GM19193 (cell line): ENCODE data around the gene LIMS1.

ENCODE experiments used
- POLR2A ChIP-seq: IDR thresholded peaks from 4 replicates; pipeline ENCODE4 v1.6.1; 2011; ENCODE audit not compliant: insufficient read depth, insufficient read length; ENCODE audit errors: extremely low read depth

LIMS1 gene, protein sequence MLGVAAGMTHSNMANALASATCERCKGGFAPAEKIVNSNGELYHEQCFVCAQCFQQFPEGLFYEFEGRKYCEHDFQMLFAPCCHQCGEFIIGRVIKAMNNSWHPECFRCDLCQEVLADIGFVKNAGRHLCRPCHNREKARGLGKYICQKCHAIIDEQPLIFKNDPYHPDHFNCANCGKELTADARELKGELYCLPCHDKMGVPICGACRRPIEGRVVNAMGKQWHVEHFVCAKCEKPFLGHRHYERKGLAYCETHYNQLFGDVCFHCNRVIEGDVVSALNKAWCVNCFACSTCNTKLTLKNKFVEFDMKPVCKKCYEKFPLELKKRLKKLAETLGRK

DNA sequence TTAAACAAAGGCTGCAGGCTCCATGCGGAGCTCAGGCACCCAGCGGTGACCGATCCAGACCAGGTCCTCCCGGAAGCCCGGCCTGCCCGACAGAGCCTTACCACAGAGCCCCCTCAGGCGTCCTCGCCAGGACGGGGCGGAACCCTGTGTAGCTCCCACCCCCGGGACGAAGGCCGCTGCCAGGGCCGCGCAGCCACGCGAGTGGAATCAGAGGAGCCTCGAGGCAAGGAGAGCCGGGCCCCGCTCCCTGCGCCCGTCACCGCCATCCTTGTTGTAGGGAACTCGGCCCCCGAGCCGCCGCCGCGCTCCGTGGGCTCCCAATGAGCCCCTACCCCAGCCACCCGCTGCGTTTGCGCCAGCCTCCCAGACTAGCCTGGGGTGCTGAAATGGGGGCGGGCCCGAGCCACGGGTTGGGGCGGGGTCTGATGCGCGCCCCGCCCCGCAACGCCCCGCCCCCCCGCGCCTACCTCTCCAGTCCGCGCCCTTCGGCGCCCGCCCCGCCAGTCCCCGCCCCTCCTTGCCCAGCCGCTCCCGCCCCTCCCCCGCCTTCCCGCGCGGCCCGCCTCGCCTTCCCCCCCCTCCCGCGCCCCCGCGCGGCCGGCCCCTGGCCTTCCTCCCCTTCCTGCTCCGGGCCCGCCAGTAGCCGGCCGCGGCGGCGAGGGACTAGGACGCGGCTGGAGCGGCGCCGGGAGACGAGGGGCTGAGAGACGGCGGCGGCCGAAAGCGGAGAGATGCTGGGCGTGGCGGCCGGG, at the start of gene LIMS1:
TSS of gene LIMS1 (plus strand) at position 639 of the 752 bp plus-strand sequence. CDS start at position 732, 93 bp downstream.
- TF ChIP-seq POLR2A = peak; percentile 91

DNA sequence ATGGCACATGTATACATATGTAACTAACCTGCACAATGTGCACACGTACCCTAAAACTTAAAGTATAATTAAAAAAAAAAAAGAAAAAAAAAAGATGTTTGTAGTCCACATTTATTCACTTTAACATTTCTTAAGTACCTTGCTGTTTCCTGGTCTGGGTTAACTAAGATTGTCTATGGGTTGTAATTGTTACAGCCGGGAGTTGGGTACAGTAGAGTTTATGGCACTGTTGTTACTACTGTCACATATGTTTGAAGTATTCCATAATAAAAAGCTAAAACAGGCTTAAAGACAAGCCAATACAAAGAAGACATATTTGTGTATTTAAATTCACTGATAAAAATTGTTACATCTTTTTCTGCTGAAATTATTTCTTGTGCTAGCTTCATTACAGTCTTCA, 49.0 kb upstream of the LIMS1 start:
- TF ChIP-seq POLR2A = no peak

DNA sequence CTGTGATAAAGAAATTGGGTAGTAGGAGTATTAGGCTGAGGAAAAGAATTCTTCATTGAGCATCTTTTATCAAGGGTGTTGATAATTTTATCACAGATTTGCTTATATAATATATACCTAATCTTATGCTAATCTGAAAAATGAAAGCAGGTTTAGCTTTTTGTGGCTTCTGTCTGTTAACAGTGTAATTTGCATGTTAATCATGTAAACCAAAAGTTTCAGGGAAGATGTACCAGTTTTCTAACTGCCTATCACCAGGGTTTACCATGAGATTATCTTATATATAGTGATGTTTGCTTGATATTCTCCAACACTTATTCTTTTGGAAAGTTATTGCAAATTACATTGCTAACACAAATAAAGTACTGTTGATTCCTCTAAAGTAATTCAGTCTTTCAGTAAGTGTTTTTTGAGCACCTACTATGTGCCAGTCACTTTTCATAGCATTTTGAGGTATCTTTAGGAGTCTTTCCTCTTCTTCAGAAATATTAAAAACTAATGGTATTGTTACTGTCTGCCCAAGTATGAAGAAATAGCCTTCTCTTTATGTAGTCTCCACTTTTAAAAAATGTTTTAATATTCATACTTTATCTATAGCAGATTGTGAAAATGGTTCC, 43.7 kb upstream of the LIMS1 start:
- no peak for TF ChIP-seq POLR2A

DNA sequence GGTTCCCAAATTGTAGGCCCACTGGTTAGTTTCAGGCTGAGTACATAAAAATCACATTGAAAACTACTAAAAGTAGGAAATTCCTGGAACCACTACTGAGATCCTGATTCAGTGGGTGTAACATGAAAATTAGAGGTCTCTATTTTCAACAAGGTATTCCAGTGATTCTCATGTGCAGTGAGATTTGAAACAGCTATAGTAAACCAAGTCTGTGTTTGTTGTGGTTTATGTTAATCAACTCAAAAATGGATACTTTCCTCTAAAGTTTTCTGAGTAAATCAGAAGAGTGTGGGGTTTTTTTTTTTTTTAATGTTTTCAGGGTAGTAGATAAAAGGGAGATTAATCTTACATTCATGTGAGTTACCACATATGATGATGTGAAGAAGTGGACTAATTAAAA, 42.4 kb upstream of the LIMS1 start:
- TF ChIP-seq POLR2A = no peak

DNA sequence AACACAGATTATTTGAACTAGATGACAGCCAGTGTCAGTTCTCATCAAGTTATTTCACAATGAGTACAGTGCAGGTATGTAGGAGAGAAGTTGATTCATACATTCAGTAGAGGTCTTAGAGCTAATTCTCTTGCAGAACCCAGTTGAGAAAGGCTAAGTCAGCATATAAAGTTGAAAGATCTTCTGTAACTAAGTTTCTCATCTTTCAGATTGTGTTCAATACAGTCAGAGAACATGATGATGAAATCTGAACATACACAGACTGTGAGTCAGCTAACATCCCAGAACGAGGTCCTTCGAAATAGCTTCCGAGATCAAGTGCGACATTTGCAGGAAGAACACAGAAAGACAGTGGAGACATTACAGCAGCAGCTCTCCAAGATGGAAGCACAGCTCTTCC, 41.9 kb upstream of the LIMS1 start:
- TF ChIP-seq POLR2A = no peak

DNA sequence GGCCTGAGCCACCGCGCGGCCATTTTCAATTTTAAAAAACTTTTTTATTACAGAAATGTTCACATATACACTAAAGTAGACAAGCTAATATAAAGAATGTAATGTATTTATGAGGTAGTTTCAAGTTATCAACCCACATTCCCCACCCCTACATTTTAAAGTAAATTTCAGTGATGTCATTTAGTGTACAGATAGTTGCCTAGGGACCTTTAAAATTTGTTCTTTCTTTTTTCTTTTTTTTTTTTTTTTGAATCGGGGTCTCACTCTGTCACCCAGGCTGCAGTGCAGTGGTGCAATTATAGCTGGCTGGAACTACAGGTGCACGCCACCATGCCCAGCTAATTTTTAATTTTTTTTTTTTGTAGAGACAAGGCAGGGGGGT, 2.6 kb upstream of the LIMS1 start:
- TF ChIP-seq POLR2A = no peak

DNA sequence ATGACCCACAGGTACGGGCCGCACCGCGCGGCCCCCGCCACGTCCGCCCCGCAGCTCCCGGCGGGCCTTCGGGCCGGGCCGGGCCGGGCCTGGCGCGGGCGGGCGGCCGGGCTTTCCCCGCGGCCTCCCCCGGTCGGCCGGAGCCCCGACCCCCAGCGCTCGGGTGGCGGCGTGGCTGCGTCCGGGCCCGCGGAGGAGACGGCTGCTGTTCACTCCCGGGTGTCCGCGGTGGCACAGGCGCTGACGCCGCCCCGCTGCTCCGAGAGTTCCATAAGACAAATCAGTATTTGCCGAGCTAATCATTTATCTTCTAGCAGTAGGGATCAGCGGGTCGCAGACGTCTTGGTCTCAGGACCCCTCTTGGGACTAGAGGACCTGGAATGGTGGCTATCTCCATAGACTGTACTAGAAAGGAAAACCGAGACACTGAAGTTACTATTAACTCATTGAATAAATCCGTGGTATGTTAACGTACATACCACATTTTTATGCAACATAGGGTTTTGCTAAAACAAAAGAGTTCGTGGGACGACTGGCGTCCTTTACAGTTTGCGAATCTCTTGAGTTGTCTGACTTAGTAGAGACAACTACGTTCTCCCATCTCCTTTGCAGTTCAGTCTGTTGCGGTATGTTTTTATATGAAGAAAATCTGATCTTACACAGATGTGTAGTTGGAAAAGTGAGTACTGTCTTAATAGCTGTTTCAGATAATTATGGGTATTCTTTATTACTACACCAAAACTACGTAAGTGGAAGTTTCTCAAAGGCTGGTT, 500 bp downstream of the LIMS1 start:
- no peak for TF ChIP-seq POLR2A

DNA sequence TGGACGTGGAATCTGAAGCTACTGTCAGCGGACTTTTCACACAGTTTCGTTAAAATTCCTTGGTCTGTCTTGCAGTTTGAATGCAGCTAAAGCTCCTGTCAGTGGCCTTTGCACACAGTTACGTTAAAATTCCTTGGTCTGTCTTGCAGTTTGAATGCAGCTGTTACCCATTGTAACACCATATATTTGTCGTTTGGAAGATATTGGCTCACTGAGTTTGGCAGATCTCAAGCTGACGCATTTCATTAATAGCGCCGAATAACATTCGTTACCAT, 1.0 kb downstream of the LIMS1 start:
- no peak for TF ChIP-seq POLR2A

DNA sequence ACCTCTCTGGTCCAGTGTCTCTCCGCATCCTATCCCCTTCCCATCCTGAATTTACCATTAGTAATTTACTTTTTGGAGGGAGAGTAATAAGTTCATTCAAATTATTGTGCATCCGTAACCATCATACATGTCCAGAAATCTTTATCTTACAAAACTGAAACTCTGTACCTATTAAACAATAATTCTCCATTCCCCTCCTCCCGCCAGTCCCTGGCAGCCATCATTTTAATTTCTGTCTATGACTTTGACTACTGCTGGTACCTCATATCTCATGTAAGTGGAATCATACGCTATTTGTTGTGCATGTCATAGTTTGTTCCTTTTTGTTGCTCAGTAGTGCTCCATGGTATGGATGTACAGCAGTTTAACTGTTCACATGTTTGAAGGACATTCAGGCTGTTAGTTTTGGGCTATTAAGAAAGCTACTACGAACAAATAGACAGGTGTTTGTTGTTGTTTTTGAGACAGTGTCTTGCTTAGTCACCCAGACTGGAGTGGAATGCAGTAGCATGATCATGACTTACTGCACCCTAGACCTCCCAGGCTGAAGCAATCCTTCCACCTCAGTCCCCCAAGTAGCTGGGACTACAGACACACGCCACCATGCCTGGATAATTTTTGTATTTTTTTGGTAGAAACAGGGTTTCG, 2.0 kb downstream of the LIMS1 start:
- TF ChIP-seq POLR2A = no peak

DNA sequence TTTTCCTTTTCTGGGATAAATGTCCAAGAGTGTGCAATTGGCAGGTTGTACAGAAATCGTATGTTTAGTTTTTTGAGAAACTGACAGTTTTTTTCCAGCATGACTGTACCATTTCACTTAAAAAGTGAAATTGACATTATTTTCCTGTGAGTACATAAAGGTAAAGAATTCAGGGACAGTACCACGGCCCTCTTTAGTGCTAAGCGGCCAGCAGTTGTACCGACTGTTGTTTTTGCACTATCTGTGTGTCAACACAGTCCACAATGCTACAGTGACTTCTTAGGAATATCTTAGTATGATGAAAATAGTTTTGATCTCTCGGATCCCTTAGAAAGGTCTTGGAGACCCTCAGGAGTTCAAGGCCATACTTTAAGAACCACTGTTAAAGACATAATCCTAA, 2.6 kb downstream of the LIMS1 start:
- TF ChIP-seq POLR2A = no peak

DNA sequence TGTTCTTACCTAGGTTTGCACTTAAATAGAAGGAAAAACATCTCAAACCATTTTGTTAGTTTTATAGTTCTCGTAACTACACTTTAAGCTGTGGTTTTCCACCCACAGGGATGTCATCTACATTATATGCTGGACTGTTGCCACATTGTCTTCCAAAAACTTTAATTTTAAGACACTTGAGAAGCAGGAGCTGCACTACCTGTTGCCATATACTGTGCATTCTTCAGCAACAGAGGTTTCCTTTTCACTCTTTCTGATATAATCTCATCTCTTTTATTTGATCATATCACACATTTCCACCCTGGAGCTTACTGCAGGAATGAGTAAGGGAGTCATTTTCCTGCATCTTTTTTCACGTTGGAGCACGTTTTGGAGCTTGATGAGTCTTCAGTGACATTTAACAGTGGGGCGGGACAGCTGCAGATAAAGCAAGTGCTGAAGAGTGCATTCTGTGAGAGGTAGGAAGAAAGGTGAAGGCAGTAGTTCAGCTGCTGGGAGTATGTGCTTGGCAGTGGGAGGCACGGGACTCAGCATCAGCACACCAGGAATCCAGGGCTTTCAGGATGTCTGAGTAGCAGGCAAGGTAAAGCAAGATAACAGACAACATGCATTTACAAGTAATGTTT, 3.8 kb downstream of the LIMS1 start:
- TF ChIP-seq POLR2A = no peak

DNA sequence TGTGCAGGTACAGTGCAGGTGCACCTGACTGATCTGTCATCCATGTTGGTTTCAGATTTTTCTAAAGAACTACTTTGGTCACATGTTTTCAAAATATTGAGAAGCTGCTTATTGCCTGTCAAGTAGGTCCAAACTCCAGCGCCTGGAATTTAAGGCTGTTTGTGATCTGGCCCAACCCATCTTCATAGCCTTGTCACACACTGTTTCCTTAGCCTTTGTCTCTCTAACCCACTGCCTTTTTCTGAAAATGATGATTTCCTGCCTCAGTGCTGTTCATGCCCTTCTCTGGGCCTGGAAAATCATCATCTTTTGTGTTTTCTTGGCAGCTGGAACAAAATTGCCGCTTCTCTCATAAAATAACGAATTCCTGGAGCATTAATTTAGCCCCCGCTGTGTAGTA, 7.2 kb downstream of the LIMS1 start:
- TF ChIP-seq POLR2A = no peak

DNA sequence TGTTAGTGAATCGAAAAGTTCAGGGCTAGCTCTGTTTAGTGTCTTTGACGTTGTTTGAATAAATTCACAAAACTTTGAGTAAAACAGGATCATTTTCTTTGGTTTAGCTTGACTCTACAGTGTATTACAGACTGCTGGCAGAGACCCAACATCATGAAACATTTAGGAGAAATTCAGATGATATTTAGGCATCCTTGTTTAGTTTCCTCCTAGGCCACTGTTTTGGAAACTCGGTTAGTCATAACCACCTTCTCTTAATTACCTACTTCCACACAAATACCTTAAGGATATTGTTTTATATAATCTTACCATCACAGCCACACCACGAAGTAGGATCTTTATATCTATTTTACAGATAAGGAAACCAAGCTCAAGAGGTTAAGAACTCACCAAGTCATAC, 7.8 kb downstream of the LIMS1 start:
- no peak for TF ChIP-seq POLR2A

DNA sequence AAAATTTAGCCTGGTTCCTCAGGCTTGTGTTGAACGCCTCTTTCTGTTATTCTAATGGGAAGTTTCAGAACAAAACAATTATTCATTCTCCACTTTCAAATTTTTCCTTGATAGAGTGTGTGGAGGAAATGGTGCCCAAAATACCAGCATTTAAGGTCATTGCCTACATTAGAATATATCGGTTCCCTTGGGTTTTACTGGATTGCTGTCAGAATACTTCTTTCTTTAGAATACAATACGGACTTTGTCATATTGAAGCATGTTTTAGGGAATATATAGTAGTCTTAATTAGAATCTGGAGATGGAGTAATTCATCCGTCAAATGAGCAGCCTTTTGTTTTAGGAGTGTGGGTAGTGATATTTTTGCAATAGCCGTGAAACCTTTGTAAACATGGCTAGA, 13.3 kb downstream of the LIMS1 start:
- no peak for TF ChIP-seq POLR2A

DNA sequence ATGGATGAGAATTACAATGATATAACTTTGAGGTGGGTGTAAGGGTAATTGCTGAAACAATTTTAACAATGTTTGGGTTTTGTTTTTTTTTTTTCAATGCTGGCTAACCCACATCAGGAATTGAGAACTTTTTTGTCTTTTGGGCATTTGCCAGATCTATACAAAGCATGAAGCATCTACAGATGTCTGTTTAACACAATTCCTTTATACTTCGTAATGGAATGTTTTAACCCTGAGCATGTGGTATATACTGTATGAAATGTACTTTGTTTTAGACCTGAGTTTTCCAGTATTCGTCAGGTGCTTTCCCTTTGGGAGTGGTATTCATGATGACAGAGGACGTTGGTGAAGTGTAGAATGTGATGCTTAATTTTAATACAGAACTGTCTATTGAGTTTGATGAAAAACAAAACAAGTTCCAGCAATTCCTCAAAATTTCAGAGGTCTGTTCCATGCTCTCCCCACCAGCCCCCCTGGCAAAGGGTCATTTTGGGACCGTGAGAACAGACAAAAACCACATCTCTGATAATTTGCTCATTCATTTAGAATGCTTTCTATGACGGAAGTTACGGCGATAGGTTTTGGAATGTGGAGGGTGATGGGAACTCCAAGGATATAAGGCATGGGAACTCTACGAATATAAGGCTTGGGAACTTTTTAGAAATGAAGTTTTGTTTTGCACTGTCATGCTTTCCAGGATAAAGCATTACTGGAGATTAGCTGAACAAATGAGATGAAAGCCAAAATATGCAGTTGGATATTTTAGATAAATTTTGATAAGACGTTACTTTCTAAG, 14.1 kb downstream of the LIMS1 start:
- no peak for TF ChIP-seq POLR2A

DNA sequence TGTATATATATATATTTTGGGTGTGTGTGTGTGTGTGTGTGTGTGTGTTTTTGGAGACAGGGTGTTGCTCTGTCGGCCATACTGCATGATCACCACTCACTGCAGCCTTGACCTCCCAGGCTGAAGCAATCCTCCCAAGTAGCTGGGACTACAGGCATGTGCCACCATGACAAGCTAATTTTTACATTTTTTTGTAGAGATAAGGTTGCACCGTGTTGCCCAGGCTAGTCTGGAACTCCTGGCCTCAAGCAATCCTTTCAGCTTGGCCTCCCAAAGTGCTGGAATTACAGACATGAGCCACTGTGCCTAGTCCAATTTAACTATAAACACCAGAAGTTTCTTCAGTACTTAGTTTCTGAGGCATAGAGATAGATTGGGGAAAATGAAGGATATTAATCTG, 18.3 kb downstream of the LIMS1 start:
- no peak for TF ChIP-seq POLR2A
